COLO668 (cell line): ENCODE data around the gene KIAA1217.

Source experiments
- DNase-seq: peaks from one replicate; lab custom pipeline; 2025; ENCODE audit not compliant: unreplicated experiment; lab: John Stamatoyannopoulos, UW

The KIAA1217 gene

DNA sequence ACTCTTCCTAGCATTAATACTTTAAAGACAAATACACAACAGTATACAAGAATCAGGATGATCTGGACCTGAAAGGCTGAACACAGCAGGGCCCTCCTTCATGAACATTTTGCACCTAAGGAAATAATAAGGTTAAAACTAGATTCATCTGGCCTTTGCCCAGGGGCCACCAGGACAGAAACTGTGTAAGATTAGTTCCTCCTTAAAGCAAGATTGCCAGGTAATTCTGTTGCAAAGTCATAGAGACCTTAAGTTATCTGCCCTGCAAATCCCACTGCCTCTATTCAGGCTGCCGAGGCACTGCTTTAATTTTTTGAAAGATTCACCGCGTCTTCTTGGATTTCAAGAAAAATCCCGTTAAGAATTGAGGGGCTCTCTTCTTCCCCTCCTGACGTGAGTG is 1.6 kb upstream of the KIAA1217 start:
- DNase-seq: no peak

DNA sequence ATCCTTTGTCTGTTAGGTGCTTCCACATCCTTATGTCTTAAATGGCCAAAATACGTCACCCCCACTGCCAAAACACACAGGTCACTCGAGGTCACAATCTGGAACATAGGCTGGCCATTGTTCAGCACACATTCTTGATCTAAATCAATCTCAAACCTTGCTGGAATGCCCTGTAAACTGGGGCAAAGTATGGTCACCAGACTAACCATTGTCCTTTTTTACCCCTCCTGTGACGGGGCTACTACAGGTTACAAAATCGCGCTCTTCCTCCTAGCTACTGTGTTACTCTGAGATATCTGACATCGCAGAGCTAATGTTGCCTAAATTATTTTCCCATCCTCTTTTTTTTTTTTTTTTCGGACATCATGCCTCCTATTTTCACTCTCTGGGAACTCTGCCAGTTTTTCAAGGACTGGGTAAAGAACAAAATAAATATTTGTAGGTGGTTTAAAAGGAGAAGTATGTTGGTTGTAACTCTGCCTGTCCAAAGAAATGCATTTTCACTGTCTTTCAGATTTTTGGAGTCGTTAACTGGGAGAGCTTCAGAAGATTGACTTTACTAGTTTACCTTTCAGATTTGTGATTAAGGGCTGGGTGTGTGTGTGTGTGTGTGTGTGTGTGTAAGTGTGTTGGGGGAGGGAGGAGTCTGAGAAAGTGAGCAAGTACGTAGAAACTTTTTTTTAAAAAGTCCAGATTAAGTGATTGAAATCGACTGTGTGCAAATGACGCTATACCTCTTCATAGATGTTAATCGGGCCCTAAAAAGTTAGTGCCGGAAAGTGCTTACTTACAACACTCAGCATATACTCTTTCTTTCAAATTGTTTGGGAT is 942 bp upstream of the KIAA1217 start:
- DNase-seq: no peak

DNA sequence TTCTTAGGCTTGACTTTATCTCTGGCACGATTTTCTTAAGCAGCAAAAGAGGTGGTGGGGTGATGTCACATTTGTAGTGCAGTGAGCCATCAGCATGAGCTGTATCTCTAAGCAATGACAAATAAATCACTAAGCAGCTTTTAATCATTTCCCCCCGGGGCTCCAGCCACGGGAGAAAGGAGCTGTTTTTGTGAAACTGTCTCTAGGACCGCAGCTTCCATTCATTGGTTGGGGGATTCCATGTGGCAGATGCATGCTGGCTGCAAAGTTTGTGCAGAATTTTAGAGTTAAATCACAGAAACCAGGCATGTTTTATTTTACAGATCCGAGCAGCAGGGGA is 464 bp downstream of the KIAA1217 start:
- no peak for DNase-seq

DNA sequence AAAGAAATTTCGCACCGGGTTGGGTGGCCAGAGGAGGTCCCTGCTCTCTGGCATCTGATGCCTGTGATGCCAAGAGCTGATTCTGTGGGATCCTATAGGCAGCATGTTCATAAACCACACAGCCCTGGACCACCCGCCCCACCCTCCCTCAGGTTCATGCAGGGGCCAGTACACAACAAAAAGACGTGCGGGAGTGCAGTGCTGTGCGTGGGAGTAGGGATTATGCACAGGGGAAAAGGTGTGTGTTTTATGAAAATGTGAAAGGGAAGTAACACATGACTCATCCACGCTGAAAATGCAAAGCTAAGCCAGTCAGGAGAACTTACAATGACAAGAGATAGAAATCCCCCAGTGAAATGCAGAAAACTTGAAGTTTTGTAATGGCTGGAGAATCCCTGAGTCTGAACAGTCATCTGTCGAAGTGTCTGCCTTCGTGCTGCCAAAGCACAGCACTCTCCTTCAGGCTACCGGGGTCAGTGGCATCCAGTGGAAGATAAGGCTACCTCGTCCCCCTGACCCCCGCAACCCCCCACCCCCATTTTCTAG is 1.1 kb downstream of the KIAA1217 start:
- no peak for DNase-seq

DNA sequence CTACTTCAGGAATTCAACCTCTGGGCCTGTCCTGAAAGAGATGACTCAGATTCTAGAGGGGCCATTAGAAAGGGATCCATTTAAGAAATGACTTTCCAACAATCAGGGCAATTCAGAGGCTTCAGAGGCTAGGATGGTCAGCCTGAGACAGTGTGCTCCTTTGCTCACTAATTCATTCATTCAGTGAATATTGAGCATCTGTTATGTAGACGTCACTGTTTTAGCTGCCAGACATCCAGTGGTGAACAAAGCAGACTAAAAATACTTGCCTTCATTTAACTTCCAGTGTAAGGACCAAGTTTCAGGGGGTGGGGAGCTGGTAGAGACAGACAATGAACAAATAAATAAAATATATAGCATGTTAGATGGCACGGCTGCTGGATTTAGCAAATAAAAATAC is 1.6 kb downstream of the KIAA1217 start:
- no peak for DNase-seq

DNA sequence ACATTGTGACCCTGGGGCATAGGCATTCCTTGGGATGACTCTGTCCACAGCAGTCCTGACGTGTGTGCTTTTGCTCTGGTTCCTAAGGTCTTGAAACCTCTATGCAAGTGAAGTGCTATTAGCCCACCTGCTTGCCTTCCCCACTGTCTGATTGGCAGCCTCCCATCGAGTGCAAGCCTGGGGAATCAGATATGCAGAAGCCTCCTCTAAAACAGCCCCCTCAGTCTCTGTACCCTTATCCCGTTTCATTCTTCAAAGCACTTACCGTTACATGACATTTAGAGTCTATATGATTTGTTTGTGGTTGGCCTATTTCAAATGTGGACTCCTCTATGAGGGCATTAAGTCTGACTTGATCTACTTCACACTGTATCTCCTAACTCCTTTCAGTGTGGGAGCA is 4.3 kb downstream of the KIAA1217 start:
- DNase-seq: no peak

DNA sequence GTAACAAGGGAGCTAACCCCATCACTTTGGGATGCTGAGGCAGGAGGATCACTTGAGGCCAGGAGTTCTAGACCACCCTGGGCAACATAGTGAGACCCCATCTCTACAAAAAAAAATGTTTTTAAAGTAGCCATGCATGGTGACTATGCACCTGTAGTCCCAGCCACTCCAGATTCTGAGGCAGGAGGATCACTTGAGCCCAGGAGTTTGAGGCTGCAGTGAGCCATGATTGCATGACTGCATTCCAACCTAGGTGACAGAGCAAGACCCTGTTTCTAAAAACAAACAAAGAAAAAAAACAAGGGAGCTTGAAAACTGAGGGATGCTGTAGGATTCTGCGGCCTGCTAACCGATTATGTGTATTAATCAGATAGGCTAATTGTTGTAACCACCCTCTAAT is 4.9 kb downstream of the KIAA1217 start:
- DNase-seq: no peak

DNA sequence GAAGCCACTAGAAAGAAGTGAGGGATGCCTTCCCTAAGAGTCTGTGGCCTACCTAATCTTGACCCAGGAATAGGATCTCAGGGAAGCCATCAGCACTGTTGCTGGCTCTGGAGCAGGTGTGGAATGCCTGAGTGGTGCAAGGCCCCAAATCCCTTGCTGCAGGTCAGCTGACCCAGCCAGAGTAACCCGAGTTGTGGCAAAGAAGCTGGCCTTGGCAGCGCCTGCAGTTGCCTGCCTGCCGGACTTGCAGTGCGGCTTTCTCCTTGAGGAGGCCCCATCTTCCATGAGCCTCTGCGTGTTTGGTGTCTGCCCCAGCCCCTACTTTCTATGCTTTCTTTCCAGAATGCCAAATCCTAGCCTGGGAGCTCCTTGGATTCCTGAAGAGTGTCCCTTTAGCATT is 5.8 kb downstream of the KIAA1217 start:
- DNase-seq: no peak

DNA sequence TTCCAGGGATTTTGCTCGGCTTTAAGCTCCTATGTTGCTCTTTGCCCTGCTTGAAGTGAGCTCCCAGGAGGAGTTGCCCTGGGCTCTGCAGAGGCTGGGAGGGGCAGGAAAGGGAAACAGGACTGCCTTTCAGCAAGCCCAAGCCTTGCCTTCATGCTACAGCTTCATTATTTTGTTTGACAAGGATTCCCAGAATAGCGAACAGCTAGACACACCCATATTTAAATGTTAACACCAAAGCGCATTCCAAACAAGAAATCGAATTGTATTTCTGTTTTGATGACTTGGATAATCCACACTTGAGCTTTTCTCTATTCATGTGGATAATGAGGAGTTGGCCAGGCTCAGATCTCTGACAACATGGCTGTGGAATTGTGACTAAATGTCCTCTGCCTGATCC is 6.3 kb downstream of the KIAA1217 start:
- DNase-seq: no peak

DNA sequence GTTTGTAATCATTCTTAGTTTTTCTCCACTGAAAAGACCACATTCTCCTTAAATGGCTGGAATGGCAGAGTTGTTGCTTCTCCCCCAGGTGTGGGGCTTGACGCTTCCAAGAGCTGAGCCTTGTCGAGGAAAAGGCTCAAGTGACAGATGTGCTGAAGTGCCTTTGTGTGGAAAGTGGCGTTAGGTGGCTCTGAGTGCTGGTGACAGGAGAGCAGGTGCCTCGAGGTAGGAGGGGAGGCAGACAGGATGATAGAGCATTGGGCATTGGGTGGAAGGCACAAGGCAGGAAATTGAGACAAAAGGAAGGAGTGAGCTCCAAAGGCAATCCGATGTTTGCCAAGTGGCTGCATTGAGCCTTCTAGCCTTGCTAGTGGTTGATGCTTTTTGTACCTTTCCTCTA is 6.7 kb downstream of the KIAA1217 start:
- no peak for DNase-seq

DNA sequence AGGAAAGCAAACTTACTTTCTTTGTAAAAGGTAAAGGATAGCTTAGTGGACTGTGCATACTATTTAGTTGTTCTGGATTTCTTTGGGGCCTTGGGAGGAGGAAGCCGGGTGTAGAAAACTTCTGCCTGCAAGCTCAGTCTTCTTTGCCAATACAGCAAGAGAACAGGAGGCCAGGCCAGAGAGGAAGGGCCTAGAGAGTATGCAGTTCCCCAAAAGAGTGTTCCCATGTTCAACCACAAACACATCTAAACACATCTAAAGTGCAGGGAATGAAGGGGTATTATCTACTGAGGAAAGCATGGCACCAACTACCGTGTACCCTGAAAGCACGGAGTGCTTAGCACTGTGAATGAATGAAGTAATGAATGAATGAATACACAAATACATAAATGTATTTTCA is 11.0 kb downstream of the KIAA1217 start:
- DNase-seq: no peak

DNA sequence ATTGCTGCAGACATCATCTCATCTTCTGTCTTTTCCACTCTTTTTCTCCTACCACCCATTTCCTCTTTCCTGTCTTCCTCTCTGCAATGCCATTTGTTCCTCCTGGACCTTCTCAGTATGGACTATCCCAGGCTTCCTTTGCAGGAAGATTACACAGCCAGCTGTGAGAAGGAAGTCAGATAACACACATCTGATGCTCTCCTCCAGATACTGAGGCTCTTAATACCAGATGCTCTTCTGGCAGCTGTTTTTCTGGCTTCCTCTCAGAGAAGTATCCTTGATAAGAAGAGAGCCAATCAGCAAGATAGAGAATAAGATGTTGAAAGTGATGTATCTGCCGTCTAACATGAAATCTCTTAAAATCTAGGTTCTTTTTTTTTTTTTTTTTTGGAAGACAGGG is 14.4 kb downstream of the KIAA1217 start:
- DNase-seq: no peak

DNA sequence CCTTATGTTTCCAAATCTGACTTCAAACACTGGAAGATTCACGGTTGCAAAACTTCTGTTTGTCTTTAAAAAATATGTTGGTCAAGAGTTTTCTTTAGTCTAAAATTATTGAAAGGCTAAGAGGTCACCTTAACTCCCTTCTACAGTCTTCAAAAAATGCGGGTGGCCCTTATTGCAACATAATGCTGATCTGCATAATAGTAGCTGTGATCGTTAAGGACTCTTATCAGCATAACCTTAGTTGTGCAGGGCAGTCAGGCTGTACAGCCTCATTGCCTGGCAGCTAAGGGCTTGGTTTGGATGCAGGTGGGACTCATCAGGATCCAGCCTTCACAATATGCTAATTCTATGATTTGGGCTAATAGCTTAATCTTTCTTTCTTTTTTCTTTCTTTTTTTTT is 15.0 kb downstream of the KIAA1217 start:
- no peak for DNase-seq

DNA sequence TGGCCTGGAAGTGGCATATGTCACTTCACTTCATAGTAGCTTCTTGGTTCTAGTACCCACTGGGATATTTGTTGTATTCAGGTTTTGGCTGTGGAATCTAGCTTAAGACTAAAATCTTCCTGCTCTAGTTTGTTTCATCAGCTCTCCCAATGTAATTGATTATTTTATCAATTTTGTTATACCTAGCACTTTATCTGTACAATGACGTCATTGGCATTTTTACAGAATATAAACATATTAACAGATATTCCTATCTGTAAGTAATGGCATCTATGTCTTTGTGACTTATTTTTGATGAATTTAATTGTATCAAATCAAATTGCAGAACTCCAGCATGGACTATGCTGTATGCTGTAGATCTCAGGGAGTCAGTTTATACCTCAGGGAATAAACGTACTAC is 19.7 kb downstream of the KIAA1217 start:
- no peak for DNase-seq

DNA sequence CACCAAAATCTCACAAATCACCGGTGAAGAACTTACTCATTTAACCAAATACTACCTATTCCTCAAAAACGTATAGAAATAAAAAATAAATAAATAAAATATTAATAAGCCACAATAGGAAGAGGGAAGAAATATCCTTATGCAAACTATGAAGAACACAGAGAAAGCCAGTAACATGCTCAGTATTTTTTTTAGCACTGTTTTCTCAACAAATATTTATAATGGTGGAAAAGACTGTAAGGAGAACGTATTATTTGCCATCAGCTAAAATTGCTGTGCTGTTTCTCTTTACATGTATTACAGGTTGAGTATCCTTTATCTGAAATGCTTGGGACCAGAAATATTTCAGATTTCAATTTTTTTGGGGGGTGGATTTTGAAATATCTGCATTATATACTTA is 21.0 kb downstream of the KIAA1217 start:
- no peak for DNase-seq

DNA sequence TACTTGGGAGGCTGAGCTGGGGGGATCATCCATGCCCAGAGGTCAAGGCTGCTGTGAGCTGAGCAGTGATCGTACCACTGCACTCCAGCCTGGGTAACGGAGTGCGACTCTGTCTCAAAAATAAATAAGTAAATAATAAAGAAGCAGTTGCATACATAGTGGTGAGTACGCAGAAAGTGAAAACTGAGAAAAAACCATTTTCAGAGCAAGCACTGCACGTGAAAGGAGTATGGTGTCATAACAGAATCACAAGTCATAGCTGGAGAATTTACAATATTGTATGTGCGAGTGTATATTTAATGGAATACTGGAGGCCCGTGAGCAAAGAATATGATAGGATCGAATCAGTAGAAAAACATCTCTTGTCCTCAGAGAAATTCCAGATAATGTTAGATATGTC is 22.3 kb downstream of the KIAA1217 start:
- DNase-seq: no peak

DNA sequence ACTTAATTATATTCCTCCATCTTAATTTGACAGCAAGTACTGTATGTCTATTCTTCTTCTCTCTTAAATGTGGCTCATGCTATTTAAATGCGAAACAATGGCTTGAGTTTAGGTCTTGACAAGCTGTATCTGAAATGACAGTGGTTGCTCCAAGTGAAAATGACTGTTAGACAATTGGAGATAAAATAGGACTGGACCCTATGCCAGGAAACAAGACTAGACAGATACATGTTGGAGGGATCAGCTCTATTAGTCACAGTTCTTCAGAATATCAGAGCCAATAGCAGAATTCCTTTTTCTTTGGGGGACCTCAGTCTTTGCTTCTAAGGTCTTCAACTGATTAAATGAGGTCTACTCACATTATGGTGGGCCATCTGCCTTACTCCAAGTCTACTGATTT is 25.8 kb downstream of the KIAA1217 start:
- DNase-seq: no peak

DNA sequence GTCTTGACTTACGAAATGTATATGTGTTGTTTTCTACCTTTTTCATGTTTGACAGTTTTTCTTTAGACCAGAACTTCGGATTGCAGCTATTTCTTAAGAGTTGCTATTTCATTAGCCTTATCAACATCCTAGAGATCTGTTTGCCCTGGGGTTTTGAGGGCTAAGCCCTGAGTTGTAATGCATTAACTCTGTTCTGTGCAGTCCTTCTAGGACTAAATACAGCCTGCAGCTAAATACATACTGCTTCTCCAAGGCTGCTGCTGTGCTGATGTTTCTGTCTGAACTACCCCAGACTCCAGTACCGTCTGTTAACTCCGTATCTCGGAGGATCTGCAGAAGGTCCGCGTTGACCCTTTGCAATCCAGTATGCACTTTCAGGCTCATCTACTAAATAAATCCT is 26.5 kb downstream of the KIAA1217 start:
- DNase-seq: no peak

DNA sequence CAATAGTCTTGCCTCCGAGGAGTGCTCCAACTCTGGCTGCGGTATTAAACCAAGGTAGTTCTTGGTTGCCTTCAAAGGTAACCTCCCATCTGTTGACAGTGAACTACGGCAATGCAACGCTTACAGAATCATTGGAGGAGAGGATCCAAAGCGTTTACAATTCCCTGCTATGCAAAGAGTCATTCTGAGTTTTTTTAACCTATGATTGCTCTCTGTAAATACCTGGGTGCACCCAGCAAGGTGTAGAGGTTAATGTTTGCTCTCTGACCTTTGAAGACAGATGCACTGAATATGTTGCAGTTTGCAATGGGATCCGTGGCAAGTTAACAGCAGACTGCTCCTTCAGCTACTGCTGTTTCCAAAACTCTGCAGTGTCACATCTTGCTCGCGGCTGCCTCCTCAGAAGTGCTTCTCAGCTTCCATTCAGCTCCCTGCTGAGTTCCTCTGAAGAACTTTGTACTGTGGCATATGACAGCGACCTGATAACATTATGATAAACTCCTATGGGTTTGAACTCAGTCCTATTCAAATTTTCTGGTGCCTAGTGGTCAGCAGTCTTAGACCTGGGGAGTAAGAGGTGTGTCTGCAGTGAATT is 29.0 kb downstream of the KIAA1217 start:
- DNase-seq: no peak

DNA sequence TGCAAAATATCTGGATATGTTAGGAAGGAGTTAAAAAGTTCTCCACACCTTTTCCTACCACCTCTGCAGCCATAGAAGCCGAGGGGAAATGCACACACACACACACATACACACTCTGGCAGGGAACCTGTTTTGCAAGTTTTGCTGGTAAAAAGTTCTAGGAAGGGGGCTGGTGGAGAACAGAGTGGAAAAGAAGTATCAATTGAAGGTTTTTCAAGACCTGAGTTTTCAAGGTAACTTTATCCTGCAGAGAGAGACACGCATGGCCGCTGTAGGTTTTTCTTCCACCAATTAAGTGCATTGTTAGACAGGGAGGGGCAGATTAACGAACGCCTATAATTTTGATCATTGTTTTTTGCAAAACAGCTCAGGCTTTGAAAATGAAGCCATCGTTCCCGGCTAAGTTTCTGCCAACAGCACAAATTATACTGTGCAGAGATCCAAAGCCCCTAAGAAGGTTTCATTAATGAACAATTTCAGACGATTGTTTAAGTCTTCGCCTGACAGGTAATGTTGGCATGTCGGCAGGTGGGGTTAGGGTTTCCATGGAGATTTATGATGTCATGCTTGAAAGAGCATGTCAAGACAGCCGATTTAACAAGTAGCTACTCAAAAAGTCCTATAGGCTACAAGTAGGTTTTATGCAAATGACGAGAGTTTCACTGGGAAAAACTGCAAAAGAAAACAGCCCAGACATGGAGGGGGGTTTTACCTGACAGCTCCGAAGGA is 29.7 kb downstream of the KIAA1217 start:
- DNase-seq: no peak

DNA sequence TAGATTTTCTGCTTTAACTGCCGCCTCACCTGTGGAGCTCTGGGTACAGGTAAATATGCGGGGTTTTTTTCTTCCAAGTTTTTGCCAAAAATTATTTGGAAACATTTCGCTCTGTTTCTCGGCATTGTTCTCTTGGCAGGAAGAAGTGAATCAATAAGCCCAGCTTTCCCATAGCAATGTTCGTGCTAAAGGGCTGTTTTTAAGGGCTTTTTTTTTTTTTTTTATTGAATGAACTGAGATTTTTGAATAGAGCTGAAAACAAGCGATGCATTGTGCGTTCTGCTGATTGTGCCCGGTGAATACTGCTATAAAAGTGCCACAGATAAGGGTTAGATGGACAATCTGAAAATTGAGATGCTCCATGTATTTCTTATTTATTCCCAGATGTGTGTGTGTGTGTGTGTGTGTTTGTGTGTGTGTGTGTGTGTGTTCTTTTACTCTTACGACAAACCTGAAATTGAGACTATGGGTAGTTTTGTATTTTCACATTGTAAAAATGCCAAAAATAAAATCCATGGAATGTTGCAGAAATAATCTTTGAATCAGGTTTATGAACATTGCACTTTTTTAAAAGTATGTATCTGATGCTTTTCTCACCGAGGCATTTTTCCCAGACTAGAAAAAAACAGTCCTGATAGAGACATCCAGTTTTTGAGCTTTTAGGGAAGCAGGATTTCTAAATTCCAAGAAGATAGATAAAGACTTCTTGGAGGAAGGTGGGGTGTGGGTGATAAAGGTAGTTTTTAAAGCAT is 30.5 kb downstream of the KIAA1217 start:
- DNase-seq: no peak
